Posterior cingulate gyrus (tissue), 11 donors: ENCODE data around the gene CAB39L.

ENCODE experiments used
- DNase-seq, 10 donors: peaks; one replicate each; pipeline versions ENCODE4 v3.0.0 to v3.0.0-alpha.2; 2020 to 2021; ENCODE audit warnings: mixed read lengths in 3 of 10
- intact Hi-C: fragments of 100-400 bp; cut with DNase I; formaldehyde crosslinking; loops from one replicate; pipeline ENCODE4 v1.15.1; 2023

CAB39L gene

DNA sequence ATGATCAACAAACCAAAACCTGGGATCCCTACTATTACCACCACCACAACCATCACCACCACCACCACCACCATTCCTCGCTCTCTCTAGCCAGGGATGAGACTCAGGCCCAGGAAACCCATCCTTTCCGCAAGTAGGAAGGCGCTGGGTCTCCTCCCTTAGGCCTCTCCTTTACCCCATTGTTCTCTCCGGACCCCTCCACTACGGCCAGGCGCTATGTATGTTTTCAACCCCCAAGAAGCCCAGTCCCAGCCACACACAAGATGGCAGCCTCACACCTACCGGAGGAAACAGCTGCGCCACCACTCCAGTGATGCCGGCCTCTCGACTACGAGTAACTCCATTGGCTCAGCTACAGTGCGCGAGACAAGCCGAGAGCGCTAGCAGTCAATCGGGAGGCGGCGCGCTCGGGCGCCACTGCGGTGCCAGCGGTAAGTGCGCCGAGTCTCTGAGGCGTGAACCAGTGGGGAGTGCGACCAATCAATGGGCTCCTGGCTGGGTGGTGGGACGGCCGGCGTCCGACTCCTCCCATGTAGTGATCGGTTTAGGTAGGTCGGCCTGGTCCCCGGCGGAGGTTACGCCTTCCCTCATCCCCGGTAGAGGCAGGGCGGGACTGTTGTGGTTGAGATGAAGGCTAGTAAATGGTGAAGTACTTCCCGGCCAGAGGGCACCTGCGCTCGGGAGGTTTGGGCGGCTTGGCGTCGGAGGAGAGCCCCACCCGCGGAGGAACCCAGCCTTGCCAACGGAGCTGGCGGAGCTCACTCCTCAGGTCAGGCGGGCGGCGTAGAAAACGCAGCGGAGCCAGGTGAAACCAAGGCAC, at the start of gene CAB39L, which contains the start of gene SETDB2:
Gene CAB39L, minus strand, starts transcription at position 361 of the 820 bp plus-strand sequence. CDS start 61,154 bp downstream, outside the sequence.
Gene SETDB2, plus strand, starts transcription at position 571 of the 820 bp plus-strand sequence. CDS start 7,620 bp downstream, outside the sequence.
- DNase-seq, result peak; percentile 96 to 100 (median 99)
- intact Hi-C loops, result loop anchor here (5.0 kb wide), 1 partner anchor 163 kb away; no protein-coding TSS in a partner anchor

DNA sequence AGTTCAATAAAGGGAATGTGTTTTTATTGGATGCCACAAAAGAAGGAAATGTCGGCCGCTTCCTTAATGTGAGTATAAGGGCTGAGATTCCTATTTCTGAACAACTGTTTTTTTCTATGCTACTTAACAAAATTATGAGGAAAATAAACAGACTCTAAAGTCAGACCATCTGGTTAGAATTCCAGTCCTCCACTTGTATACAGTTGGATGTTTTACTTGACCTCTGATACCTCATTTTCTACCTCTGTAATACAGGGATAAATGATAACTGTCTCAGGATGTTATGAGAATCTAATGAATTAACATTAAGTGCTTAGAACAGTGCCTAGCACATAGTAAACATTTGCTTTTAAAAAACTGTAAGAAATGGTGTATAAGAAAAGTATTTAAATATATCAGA, 44.7 kb upstream of the CAB39L start:
- DNase-seq, result no peak
- intact Hi-C loops, result no loop called here

DNA sequence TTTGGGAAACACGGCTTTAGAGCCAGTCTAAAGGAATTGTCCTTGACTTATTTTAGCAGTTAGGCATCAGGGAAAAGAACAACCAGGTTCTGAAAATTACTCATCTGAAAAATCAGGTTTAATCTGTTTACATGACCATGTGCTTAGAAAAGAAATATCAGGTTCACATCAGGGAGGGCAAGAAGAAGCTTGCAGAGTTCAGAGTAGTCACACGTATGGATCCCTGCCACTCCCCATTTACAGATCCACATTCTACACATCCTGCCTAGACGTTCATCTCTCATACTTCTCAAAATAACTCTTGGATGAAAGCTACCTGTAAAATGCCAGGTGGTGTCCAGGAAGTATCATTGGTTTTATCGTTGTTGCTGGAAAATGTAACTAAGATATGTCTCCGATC, 37.9 kb upstream of the CAB39L start:
- intact Hi-C loops, result no loop called here
- DNase-seq, result no peak

DNA sequence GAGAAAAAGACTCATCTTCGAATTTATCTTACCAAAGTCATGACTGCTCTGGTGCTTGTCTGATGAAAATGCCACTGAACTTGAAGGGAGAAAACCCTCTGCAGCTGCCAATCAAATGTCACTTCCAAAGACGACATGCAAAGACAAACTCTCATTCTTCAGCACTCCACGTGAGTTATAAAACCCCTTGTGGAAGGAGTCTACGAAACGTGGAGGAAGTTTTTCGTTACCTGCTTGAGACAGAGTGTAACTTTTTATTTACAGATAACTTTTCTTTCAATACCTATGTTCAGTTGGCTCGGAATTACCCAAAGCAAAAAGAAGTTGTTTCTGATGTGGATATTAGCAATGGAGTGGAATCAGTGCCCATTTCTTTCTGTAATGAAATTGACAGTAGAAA, 32.7 kb upstream of the CAB39L start:
- no peak for DNase-seq
- intact Hi-C loops, result no loop called here

DNA sequence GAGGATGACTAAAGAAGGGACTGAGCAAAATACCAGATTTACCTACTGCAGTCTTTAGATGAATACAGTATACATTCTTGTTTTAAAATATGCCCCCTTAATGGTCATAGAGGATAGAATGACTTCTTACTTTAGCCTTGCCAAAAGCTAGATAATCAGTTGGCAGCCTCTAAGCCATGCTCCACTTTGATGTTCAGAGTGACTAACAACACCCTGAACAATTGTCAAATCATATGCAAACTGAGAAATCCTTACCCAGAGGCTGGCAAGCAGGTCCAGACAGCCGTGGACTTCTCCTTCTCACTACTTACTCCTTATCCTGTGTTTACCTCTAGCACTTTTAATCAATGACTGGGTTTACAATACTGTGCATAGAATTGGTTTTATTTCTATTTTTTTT, 28.3 kb upstream of the CAB39L start:
- intact Hi-C loops, result no loop called here
- no peak for DNase-seq

DNA sequence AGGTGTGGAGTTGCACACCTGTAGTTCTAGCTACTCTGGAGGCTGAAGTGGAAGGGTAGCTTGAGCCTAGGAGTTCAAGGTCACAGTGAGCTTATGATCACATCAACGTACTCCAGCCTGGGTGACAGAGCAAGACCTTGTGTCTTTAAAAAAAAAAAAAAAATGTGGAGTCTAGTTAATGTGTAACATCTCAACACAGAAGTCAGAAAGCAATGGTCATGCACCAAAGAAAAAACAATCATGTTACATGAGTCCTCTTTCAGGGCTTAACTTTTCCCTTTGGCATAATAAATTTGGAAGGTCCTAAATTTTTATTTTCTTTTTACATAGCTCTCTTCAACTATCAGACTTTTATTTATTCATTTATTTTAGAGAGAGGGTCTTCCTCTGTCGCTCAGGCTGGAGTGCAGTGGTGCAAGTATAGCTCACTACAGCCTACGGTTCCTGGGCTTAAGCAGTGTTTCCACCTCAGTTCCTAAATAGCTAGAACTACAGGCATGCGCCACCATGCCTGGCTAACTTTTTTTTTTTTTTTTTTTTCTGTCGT, 22.5 kb upstream of the CAB39L start:
- intact Hi-C loops, result no loop called here
- no peak for DNase-seq

DNA sequence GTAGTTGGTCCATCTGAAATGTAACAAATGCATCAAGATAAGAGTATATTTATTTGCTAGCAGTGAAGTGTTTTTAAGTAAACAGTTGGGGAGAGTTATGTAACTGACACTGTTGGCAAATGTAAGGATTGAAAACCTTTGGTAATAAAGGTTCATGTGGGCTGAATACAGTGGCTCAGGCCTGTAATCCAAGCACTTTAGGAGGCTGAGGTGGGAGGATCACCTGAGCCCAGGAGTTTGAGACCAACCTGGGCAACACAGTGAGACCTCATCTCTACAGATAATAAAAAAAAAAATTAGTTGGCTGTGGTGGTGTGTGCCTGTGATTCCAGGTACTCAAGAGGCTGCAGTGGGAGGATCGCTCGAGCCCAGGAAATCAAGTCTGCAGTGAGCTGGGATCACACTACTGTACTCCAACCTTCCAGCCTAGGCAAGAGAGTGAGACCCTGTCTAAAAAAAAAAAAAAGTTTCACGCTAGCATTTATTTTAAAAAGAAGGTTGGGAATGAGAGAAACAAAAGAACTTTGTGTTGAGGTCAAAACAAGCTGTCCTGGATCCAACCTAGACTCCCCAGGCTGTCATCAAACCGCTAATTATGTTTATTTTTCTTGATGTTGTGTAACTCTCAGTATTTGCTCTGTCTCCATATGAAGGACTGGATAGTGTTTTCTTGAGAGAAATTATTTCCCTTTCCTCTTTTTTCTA, 20.9 kb upstream of the CAB39L start:
- no peak for DNase-seq
- intact Hi-C loops, result no loop called here

DNA sequence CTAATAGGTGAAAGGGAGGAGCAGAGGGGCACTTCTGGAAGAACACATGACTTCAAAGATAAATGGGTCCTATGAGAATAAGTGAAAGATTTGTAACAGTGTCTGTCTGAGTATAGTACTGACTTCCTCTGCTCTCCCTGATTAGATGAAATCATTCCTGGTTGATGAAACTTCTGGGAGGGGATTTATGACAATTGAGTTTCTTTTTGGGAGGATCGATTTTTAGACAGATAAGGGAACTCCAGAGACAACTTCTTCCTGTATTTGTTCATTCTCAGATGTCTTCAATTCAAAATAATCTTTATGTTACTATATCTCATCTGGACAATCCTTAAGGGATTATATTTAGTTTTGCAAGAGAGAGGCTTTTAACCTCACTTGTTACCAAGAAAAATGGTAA, 20.2 kb upstream of the CAB39L start:
- intact Hi-C loops, result no loop called here
- DNase-seq, result no peak

DNA sequence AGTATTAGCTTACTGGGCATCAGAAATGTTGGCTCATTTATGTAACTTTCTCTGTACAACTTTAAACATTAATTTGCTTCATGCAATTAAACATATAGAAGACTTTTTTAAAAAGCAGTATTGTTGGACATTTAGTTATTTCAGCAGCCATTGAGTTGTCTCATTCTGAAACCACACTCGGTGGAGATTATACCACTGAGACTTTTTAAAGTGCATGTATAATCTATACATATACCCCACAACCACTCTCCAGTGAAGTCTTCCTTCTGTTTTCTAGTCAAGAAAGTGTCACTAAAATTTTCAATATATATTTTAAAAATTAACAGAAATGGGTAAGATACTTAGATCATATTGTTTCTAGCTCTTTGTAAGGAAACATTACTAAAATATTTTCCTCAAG, 15.7 kb upstream of the CAB39L start:
- intact Hi-C loops, result no loop called here
- no peak for DNase-seq

DNA sequence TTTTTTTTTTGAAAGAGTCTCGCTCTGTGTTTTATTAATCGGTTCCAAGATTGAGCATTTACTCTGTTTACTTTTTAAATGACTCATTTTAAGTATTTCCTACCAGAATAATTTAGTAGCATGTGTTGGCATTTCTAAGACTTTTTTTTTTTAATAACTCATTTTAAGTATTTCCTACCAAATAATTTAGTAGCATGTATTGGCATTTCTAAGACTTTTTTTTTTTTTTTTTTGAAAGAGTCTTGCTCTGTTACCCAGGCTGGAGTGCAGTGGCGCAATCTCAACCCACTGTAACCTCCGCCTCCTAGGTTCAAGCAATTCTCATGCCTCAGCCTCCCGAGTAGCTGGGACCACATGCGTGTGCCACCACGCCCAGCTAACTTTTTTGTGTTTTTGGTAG, 13.4 kb upstream of the CAB39L start:
- DNase-seq, result no peak
- intact Hi-C loops, result no loop called here

DNA sequence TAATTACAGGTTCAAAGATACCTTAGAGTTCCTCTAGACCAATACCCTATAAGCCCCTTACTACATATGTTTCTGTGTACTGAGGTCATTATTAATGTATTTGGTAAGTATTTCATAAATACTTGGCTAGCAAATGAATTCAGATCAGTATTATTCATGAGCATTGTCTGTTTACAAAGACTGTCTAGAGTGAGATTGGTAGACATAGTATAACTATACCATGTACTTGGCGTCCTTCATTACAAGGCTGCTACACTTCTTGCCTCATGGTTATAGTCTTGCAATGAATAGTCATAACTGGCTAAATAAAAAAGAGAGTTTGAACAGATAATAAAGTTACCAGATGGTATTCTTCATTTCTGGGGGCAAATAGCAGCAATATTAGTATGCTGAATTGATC, 12.3 kb upstream of the CAB39L start:
- intact Hi-C loops, result no loop called here
- no peak for DNase-seq

DNA sequence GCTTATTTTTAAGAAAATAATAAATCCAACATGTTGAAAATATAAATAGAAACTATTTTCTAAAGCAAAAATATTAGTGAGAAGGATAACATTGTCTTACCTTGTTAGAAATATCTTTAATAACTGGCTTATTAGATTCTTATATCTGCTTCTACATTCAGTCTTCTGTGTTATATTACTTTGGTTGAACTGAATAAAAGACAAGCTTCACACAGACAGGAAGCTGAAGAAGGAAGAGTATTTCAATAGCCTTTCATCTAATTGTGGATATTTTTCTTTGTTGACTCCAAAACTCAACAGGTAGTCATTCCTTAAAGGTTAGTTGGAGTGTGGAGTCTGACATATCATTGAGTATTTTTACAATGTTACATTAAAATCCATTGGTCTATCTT, 11.1 kb upstream of the CAB39L start:
- no peak for DNase-seq
- intact Hi-C loops, result no loop called here

DNA sequence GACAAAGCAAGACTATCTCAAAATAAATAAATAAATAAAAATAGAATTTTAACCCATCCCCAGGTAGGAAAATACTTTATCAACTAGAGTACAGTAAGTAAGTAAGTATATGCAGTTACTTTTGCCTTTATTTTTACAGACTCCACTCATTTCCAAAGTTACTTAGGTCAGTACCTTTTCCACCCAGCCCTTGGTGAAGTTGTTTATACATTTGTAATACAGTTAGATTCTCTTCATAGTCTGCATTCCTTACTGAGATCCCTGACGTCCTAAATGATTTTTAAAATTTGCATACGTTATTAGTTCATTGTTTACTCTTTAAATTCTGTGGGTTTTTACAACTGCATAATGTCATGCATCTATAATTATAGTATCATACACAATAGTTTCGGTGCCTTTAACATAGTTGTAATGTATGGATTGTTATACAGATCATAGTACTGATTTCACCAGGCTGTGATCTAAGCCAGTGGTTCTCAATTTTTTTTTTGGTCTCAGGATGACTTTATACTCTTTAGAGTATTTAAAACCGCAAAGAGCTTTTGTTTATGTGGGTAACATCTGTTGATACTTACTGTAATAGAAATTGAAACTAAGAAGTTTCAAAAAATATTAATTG, 10.6 kb upstream of the CAB39L start:
- intact Hi-C loops, result no loop called here
- no peak for DNase-seq

DNA sequence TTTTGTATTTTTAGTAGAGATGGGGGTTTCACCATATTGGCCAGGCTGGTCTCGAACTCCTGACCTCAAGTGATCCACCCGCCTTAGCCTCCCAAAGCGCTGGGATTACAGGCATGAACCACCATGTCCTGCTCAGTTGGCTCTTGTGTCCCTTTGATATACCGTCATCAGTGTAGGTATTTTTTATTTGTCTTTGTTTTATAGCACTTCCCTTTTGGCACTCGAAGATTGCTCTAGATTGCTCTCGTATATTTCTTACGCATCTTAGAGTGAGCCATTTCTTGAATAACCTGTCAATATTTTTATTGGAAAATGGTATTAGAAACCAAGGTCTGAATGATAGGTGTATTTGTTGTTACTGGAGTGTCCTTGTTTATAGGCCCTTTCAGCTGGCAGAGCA, 9.6 kb upstream of the CAB39L start:
- DNase-seq, result no peak
- intact Hi-C loops, result no loop called here

DNA sequence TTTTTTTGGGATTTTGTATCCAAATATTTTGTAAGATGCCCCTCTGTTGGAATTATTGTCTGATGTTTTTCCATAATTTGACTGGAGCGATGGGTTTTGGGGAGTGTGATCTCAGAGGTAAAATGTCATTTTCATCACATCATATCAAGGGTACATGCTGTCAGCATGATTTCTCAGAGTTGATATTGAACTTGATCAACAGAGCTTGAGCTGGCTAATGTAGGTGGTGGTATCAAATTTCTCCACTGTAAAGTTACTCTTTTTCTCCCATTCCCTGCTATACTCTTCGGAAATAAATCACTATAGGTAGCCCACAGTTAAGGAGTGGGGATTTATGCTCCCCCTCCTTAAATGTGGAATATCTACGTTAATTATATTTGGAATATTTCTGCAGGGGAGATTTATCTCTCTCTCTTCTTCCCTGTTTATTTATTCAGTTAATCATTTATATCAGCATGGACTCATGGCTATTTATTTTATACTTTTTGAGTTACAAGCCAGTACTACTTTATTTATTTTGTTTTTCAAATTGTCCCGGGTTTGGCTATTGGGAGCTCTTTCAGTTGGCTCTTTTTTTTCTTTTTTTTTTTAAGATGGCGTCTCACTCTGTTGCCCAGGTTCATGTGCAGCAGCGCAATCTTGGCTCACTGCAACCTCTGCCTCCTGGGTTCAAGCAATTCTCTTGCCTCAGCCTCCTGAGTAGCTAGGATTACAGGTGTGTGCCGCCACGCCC, 9.0 kb upstream of the CAB39L start:
- intact Hi-C loops, result no loop called here
- no peak for DNase-seq

DNA sequence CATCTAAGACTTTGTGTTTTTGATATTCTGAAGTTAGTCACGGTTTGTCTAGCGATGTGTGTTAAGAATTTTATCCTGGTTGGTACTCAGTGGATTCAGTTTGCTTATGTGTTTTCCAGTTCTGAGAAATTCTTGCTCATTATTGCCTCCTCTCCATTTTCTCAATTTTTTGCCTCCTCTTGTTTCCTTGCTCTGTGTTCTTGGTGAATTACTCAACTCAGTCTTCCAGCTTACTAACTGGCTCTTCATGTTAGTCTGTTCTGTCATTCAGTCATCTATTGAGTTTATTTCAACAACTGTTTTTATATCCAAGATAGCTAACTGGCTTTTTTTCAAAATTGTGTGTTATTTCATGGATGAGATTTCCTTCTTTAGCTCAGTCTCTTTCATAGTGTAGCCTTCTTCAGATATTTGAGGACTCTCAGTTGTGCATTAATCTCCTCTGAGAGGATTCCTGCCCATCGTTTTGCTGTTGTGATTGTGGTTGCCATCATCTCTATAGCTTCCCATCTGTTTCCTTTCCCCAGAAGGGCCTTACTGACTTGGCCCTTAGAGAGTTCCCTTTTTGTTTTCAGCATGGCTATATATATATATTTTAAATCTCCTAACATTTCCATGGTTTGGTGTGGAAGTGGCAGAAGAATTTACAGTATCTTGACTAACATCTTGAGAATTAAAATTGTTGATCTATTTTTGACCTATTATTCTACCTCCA, 6.4 kb upstream of the CAB39L start:
- intact Hi-C loops, result no loop called here
- no peak for DNase-seq

DNA sequence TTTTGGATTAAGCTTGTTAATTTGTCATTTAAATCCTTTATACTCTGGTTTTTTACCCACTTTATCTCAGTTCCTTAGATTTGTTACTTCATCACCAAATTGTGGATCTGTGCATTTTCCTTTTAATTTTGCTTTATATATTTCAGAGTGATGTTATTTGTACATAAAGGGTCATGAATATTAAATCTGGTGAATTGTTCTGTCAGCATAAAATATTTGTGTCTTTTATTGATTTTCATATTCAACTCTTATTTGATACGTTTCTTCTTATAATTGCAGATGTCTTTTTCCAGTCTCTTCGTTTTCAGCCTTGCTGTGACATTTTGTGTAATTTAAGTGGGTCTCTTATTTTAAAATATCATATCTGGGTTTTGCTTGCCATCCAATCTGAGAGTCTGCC, 4.9 kb upstream of the CAB39L start:
- intact Hi-C loops, result loop anchor here (5.0 kb wide), 1 partner anchor 44 kb away; no protein-coding TSS in a partner anchor

DNA sequence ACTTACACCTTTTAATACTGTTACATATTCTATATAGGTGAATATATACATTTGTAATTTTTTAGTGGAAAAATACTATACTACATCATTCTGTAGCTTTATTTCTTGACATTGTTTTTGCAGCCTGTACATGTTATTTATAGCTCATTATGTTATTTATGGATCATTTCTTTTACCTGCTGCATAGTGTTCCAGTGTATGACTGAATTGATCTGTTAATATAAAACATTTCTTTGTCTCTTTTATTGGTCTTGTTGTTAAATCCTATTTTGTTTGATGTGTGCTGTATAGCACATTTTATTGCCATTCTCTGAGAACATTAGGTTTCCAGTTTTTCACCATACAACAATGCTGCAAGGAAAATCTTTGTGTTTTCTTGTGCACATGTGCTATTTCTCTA, 2.6 kb upstream of the CAB39L start:
- DNase-seq, result no peak
- intact Hi-C loops, result loop anchor here (5.0 kb wide), 1 partner anchor 46 kb away; no protein-coding TSS in a partner anchor

More for the DNA sequence above, 4.9 kb upstream of the CAB39L start:
- DNase-seq, result no peak

DNA sequence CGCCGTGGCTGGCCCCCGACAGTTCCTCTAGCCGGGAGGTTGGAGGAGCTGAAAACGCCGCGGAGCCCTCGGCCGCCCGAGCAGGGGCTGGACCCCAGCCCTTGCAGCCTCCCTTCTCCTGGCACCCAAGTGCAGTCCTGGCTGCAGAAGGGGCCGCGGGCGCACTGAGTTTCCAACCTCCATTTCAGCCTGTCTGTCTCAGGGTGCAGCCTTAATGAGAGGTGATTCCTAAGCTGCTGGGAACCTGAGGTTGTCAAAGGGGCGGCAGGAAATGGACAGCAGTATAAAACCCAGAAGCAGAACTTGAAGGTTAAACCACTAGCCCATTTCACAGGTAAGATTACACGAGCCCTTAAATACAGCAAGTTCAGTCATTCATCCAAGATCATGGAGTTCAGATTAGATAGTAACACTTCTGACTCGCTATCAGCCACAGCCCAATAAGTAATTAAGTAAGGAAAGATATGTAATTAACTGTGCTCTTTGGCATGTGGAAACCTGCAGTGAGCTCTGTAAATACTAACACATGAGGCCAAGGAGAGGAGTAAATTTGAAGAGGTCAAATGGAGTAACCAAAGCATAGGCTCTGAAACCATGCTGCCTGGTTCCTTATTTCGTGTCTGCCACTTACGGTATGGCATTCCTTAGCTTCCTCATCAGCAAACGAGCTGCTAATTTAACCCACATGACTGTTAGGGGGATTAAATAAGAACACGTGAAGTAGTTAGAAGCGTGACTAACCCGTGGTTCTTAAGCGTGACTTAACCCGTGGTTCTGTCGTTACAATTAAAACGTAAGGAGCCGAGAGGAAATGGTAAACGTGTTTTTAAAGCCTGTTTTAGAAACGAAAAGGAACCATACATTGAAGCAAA, 896 bp upstream of the CAB39L start:
- intact Hi-C loops, result loop anchor here (5.0 kb wide), 2 partner anchors 48 to 163 kb away; no protein-coding TSS in a partner anchor
- DNase-seq, result no peak
